Osteoblast (primary cell): Measurements from ENCODE around the gene HYDIN. TPM values are rescaled to one million over a fixed set of nuclear protein-coding genes. Genes with fewer than 3 reads are reported as not detected.
"Not testable (repeated sequence)": the region's sequence is repeated elsewhere in the genome, so short reads cannot be mapped to it uniquely, and the experiment has no call there.

Experiments
- DNase-seq: peaks from one replicate; pipeline ENCODE4 v3.0.0; 2011; ENCODE audit warnings: low spot score, mixed read lengths; ENCODE audit not compliant: insufficient read length; ENCODE audit errors: missing footprints
- H2AFZ ChIP-seq: 2 replicates; pipeline ENCODE4 v1.6.0; 2011; ENCODE audit warnings: mild to moderate bottlenecking, low read length
- H3K27ac ChIP-seq: 2 replicates; pipeline ENCODE4 v1.5.1; 2011; ENCODE audit warnings: mild to moderate bottlenecking, low read depth, low read length, moderate library complexity
- H3K27me3 ChIP-seq: 2 replicates; pipeline ENCODE4 v1.6.0; 2012; ENCODE audit warnings: mild to moderate bottlenecking, control low read depth, inconsistent platforms, low read length, moderate library complexity; ENCODE audit not compliant: insufficient read depth
- H3K36me3 ChIP-seq: 2 replicates; pipeline ENCODE4 v1.5.1; 2011; ENCODE audit warnings: mild to moderate bottlenecking, low read length, control low read depth, moderate library complexity; ENCODE audit not compliant: insufficient read depth
- H3K4me1 ChIP-seq: 2 replicates; pipeline ENCODE4 v1.5.1; 2011; ENCODE audit warnings: mild to moderate bottlenecking, low read length, control low read depth, moderate library complexity; ENCODE audit not compliant: insufficient read depth
- H3K4me2 ChIP-seq: 2 replicates; pipeline ENCODE4 v1.6.0; 2011; ENCODE audit warnings: mild to moderate bottlenecking, low read length; ENCODE audit not compliant: insufficient read depth
- H3K4me3 ChIP-seq: fragments of 200-600 bp; sonication (generic); 3 replicates; pipeline ENCODE4 v1.5.1; 2012; ENCODE audit warnings: mild to moderate bottlenecking, low read length, inconsistent platforms; ENCODE audit not compliant: insufficient read depth
- H3K79me2 ChIP-seq: 2 replicates; pipeline ENCODE4 v1.6.0; 2012; ENCODE audit warnings: mild to moderate bottlenecking, low read length, control low read depth, inconsistent platforms; ENCODE audit not compliant: insufficient read depth
- H3K9me3 ChIP-seq: 2 replicates; pipeline ENCODE4 v1.5.1; 2011; ENCODE audit warnings: low read depth, low read length, control low read depth
- H4K20me1 ChIP-seq: 2 replicates; pipeline ENCODE4 v1.6.0; 2012; ENCODE audit warnings: mild to moderate bottlenecking, low read length, control low read depth; ENCODE audit not compliant: insufficient read depth
- total RNA-seq: library from RNA; depleted of rRNA; stranded (reverse); fragments of >200 nt; gene quantifications from 2 replicates; pipeline ENCODE4 v1.2.3, GENCODE V29; 2012

HYDIN gene
- total RNA-seq, 1 donor: 2.9 TPM

DNA sequence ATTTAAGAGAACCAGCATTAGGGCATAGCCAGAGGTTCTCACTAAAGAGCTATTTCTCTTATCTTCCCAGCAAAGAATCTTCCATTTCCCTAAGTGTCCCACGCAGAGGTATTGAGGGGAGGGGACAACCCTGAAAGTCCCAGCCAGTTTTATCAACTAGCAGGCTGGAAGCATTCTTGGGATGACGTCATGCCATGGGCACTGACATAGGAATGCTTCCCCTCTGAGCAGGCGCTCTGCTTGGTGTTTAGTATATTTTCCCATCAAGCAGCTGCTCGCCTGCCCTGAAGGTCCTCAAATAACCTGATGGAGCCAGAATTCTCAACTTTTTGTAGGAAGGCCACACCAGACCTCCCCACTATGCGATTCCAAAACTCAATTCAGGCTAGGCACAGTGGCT, 276.7 kb downstream of the HYDIN start:
- not testable (repeated sequence) for H3K9me3 ChIP-seq, H3K79me2 ChIP-seq, H3K36me3 ChIP-seq, H3K4me3 ChIP-seq, H4K20me1 ChIP-seq, H3K27ac ChIP-seq, H3K4me2 ChIP-seq, H2AFZ ChIP-seq, H3K27me3 ChIP-seq, DNase-seq, H3K4me1 ChIP-seq

DNA sequence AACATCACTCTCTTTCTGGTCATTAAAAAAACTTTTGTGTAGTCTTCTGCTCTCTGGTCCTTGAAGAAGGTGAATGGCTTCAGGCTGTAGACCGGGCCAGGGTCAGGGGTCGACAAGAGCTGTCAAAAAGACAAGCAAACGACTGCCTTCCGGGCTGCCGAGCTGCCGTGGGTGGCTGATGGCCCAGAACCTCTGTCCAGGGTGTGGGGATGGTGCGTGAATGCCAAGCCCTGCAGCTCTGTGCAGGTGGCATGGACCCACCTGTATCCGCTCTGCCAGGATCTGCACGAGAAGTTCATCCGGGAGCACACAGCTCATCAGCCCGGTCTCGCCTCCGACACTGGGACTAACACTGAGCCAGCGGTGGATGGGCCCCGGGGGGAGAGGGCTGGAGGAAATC, 287.0 kb downstream of the HYDIN start:
- H2AFZ ChIP-seq, H3K9me3 ChIP-seq, H3K4me1 ChIP-seq, DNase-seq, H4K20me1 ChIP-seq, H3K36me3 ChIP-seq, H3K4me2 ChIP-seq, H3K4me3 ChIP-seq, H3K27me3 ChIP-seq, H3K79me2 ChIP-seq, H3K27ac ChIP-seq: not testable (repeated sequence)

DNA sequence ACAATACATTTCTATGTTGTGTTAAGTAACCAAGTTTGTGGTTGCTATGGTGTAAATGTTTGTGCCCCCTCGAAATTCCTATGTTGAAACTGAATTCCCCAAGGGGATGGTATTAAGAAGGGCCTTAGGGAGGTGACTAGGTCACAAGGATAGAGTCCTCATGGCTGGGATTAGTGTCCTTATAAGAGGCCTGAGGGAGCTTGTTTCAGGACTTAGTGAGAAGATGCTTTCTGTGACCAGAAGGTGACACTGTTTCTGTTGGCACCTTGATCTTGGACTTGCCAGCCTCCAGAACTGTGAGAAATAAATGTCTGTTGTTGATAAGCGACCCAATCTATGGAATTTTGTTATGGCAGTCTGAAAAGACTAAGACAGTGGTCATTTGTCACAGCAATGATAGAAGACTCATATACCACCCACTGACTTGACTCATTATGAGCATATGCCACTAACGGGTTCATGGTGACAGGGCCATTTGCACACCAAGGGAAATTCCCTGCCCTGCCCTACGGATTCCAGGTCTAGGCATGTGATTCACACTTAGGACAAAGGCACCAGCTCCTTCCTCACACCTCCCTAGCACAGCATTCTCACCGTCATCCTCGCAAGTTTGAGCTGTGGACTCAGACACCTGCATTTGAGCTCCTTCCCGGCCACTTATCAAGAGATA, 290.7 kb downstream of the HYDIN start:
- not testable (repeated sequence) for H3K4me3 ChIP-seq, H3K36me3 ChIP-seq, H2AFZ ChIP-seq, H3K27me3 ChIP-seq, H3K4me1 ChIP-seq, H4K20me1 ChIP-seq, H3K79me2 ChIP-seq, H3K9me3 ChIP-seq, DNase-seq, H3K4me2 ChIP-seq, H3K27ac ChIP-seq

- DNase-seq, H3K4me3 ChIP-seq, H3K27me3 ChIP-seq, H3K79me2 ChIP-seq, H4K20me1 ChIP-seq, H3K36me3 ChIP-seq, H3K4me1 ChIP-seq, H2AFZ ChIP-seq, H3K27ac ChIP-seq, H3K4me2 ChIP-seq, H3K9me3 ChIP-seq: not testable (repeated sequence)
Observed at GRCh38 chr16:70936781-70937525, 293.6 kb downstream of the HYDIN start.

GRCh38 chr16:70935325-70935724, 295.2 kb downstream of the HYDIN start:
- DNase-seq, H2AFZ ChIP-seq, H4K20me1 ChIP-seq, H3K4me1 ChIP-seq, H3K9me3 ChIP-seq, H3K4me2 ChIP-seq, H3K27ac ChIP-seq, H3K79me2 ChIP-seq, H3K4me3 ChIP-seq, H3K27me3 ChIP-seq, H3K36me3 ChIP-seq: not testable (repeated sequence)

GRCh38 chr16:70933746-70934145, 296.8 kb downstream of the HYDIN start:
- H3K4me3 ChIP-seq, DNase-seq, H3K27me3 ChIP-seq, H2AFZ ChIP-seq, H3K4me2 ChIP-seq, H3K27ac ChIP-seq, H3K4me1 ChIP-seq, H3K9me3 ChIP-seq, H3K79me2 ChIP-seq, H3K36me3 ChIP-seq, H4K20me1 ChIP-seq: not testable (repeated sequence)

GRCh38 chr16:70930757-70931156, 299.8 kb downstream of the HYDIN start:
- not testable (repeated sequence) for H3K4me3 ChIP-seq, H3K36me3 ChIP-seq, DNase-seq, H4K20me1 ChIP-seq, H3K79me2 ChIP-seq, H3K27ac ChIP-seq, H2AFZ ChIP-seq, H3K4me1 ChIP-seq, H3K27me3 ChIP-seq, H3K9me3 ChIP-seq, H3K4me2 ChIP-seq

GRCh38 chr16:70922164-70922563, 308.4 kb downstream of the HYDIN start:
- not testable (repeated sequence) for DNase-seq, H2AFZ ChIP-seq

GRCh38 chr16:70920661-70921060, 309.9 kb downstream of the HYDIN start:
- H4K20me1 ChIP-seq, H3K79me2 ChIP-seq, H3K9me3 ChIP-seq, H3K27me3 ChIP-seq, H3K4me2 ChIP-seq, H3K4me1 ChIP-seq, H3K4me3 ChIP-seq, H2AFZ ChIP-seq, H3K27ac ChIP-seq, H3K36me3 ChIP-seq: not testable (repeated sequence)
- DNase-seq: peak; percentile 6

More at GRCh38 chr16:70922164-70922563, 308.4 kb downstream of the HYDIN start:
- not testable (repeated sequence) for H3K4me3 ChIP-seq, H3K9me3 ChIP-seq, H4K20me1 ChIP-seq, H3K4me1 ChIP-seq, H3K4me2 ChIP-seq, H3K27ac ChIP-seq, H3K36me3 ChIP-seq, H3K79me2 ChIP-seq, H3K27me3 ChIP-seq
